ENCODE results near the gene UTS2B.

DNA sequence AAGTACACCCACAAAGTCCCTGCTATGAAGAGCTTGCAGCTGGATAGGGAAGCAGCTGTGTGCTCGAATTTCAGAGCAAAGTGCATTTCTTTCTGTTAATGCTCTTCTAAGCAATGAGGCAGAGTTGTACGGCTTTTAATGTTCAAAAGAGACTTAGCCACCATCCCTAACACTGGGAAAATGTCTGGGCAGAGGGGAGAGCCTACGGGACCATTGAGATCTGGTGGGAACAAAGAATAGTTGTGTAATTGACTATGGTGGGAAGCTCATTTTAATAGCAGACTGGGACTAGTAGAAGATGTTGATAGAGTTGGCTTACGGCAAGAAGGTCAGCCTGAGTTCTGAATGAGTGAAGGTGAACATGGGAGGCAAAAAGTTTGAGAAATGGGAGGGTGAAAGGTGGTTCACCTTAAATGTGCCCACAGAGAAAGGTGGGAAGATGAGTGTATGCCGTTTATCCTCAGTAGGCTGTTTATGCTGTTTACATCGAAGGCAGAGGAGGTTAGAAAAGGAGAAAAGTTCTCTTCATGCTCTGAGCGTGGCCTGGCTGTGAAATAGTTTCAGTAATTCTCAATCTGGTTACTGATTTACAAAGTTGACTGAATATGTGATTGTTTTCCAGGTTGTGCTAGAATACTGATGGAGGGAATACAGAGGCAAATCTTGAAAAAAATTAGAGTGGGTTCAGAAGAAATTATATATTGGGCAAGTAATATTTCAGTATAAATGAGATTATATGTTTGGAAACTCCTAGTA is 22.9 kb upstream of the UTS2B start:
- TF ChIP-seq, protein P1, sequence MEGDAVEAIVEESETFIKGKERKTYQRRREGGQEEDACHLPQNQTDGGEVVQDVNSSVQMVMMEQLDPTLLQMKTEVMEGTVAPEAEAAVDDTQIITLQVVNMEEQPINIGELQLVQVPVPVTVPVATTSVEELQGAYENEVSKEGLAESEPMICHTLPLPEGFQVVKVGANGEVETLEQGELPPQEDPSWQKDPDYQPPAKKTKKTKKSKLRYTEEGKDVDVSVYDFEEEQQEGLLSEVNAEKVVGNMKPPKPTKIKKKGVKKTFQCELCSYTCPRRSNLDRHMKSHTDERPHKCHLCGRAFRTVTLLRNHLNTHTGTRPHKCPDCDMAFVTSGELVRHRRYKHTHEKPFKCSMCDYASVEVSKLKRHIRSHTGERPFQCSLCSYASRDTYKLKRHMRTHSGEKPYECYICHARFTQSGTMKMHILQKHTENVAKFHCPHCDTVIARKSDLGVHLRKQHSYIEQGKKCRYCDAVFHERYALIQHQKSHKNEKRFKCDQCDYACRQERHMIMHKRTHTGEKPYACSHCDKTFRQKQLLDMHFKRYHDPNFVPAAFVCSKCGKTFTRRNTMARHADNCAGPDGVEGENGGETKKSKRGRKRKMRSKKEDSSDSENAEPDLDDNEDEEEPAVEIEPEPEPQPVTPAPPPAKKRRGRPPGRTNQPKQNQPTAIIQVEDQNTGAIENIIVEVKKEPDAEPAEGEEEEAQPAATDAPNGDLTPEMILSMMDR (conservative IDR thresholded peaks at IDR 0.05; ENCODE audit: low read depth in 2 of 2) = no peak
- TF ChIP-seq EZH2 (IDR thresholded peaks at IDR 0.05; ENCODE audit: low read depth, unreplicated experiment) (no peak), POLR2AphosphoS5 (IDR thresholded peaks at IDR 0.05; ENCODE audit: low read depth) (no peak), EZH2phosphoT487 (IDR thresholded peaks at IDR 0.05; ENCODE audit: unreplicated experiment) (no peak), CREB1 (CRISPR knock-in tag; IDR thresholded peaks at IDR 0.05; ENCODE audit: low read depth) (no peak), NANOG (IDR thresholded peaks at IDR 0.05; ENCODE audit: borderline replicate concordance) (no peak), STAT1 (IDR thresholded peaks at IDR 0.05; ENCODE audit: unreplicated experiment) (no peak), ZNF331 (CRISPR knock-in tag; IDR thresholded peaks at IDR 0.05; ENCODE audit: low read depth) (no peak), JUNB (IDR thresholded peaks at IDR 0.05; ENCODE audit: unreplicated experiment) (no peak)
- TF ChIP-seq, protein P2, sequence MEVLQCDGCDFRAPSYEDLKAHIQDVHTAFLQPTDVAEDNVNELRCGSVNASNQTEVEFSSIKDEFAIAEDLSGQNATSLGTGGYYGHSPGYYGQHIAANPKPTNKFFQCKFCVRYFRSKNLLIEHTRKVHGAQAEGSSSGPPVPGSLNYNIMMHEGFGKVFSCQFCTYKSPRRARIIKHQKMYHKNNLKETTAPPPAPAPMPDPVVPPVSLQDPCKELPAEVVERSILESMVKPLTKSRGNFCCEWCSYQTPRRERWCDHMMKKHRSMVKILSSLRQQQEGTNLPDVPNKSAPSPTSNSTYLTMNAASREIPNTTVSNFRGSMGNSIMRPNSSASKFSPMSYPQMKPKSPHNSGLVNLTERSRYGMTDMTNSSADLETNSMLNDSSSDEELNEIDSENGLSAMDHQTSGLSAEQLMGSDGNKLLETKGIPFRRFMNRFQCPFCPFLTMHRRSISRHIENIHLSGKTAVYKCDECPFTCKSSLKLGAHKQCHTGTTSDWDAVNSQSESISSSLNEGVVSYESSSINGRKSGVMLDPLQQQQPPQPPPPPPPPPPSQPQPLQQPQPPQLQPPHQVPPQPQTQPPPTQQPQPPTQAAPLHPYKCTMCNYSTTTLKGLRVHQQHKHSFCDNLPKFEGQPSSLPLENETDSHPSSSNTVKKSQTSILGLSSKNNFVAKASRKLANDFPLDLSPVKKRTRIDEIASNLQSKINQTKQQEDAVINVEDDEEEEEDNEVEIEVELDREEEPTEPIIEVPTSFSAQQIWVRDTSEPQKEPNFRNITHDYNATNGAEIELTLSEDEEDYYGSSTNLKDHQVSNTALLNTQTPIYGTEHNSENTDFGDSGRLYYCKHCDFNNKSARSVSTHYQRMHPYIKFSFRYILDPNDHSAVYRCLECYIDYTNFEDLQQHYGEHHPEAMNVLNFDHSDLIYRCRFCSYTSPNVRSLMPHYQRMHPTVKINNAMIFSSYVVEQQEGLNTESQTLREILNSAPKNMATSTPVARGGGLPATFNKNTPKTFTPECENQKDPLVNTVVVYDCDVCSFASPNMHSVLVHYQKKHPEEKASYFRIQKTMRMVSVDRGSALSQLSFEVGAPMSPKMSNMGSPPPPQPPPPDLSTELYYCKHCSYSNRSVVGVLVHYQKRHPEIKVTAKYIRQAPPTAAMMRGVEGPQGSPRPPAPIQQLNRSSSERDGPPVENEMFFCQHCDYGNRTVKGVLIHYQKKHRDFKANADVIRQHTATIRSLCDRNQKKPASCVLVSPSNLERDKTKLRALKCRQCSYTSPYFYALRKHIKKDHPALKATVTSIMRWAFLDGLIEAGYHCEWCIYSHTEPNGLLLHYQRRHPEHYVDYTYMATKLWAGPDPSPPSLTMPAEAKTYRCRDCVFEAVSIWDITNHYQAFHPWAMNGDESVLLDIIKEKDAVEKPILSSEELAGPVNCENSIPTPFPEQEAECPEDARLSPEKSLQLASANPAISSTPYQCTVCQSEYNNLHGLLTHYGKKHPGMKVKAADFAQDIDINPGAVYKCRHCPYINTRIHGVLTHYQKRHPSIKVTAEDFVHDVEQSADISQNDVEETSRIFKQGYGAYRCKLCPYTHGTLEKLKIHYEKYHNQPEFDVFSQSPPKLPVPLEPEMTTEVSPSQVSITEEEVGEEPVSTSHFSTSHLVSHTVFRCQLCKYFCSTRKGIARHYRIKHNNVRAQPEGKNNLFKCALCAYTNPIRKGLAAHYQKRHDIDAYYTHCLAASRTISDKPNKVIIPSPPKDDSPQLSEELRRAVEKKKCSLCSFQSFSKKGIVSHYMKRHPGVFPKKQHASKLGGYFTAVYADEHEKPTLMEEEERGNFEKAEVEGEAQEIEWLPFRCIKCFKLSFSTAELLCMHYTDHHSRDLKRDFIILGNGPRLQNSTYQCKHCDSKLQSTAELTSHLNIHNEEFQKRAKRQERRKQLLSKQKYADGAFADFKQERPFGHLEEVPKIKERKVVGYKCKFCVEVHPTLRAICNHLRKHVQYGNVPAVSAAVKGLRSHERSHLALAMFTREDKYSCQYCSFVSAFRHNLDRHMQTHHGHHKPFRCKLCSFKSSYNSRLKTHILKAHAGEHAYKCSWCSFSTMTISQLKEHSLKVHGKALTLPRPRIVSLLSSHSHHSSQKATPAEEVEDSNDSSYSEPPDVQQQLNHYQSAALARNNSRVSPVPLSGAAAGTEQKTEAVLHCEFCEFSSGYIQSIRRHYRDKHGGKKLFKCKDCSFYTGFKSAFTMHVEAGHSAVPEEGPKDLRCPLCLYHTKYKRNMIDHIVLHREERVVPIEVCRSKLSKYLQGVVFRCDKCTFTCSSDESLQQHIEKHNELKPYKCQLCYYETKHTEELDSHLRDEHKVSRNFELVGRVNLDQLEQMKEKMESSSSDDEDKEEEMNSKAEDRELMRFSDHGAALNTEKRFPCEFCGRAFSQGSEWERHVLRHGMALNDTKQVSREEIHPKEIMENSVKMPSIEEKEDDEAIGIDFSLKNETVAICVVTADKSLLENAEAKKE (CRISPR knock-in tag; IDR thresholded peaks at IDR 0.05) = no peak
- TF ChIP-seq, protein P3, sequence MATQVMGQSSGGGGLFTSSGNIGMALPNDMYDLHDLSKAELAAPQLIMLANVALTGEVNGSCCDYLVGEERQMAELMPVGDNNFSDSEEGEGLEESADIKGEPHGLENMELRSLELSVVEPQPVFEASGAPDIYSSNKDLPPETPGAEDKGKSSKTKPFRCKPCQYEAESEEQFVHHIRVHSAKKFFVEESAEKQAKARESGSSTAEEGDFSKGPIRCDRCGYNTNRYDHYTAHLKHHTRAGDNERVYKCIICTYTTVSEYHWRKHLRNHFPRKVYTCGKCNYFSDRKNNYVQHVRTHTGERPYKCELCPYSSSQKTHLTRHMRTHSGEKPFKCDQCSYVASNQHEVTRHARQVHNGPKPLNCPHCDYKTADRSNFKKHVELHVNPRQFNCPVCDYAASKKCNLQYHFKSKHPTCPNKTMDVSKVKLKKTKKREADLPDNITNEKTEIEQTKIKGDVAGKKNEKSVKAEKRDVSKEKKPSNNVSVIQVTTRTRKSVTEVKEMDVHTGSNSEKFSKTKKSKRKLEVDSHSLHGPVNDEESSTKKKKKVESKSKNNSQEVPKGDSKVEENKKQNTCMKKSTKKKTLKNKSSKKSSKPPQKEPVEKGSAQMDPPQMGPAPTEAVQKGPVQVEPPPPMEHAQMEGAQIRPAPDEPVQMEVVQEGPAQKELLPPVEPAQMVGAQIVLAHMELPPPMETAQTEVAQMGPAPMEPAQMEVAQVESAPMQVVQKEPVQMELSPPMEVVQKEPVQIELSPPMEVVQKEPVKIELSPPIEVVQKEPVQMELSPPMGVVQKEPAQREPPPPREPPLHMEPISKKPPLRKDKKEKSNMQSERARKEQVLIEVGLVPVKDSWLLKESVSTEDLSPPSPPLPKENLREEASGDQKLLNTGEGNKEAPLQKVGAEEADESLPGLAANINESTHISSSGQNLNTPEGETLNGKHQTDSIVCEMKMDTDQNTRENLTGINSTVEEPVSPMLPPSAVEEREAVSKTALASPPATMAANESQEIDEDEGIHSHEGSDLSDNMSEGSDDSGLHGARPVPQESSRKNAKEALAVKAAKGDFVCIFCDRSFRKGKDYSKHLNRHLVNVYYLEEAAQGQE (IDR thresholded peaks at IDR 0.05; ENCODE audit: unreplicated experiment) = no peak
- TF ChIP-seq, protein P4, sequence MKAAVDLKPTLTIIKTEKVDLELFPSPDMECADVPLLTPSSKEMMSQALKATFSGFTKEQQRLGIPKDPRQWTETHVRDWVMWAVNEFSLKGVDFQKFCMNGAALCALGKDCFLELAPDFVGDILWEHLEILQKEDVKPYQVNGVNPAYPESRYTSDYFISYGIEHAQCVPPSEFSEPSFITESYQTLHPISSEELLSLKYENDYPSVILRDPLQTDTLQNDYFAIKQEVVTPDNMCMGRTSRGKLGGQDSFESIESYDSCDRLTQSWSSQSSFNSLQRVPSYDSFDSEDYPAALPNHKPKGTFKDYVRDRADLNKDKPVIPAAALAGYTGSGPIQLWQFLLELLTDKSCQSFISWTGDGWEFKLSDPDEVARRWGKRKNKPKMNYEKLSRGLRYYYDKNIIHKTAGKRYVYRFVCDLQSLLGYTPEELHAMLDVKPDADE (IDR thresholded peaks at IDR 0.05) = no peak

All from GM23338 (cell line).